GM12801 (cell line): ENCODE results near the gene DLG2.

ENCODE experiments used
- CTCF ChIP-seq: IDR thresholded peaks from one replicate; pipeline ENCODE4 v1.5.1; 2011; ENCODE audit warnings: control low read depth; ENCODE audit not compliant: insufficient read length; ENCODE audit errors: extremely low read depth

The DLG2 gene

DNA sequence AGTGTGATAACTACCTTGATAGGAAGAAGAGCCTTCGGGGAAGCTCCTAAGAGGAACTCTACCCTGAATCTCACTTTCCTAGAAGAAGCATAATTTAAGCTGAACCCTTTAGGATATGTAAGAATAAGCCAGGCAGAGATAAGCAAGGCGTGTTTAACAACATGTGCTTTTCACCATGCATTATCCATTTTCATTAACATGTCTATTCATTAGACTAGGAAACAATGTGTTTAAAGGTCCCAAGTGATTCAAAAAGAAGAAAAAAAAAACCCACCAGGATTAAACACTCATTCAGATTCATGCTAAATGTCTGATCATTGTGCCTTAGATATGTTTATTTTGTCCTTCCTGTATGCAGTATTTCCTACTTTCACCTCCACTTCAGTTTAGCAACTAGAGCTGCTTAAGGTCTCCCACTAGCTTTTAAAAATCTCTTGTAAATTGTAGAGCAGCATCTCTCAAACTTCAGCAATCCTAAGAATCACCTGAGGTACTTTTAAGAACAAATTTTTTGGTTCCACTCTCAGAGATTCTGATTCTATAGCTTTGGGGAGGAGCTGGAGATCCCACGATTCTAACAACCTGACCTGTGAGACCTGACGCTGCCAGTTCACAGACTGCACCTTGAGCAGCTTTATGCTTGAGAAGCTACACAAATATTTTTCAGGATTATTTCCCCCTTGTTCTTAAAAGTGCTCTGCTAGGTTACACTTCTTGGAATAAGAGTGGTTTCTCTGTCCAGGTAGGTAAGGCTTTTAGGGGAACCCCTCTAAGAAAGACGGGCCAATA is 1385.6 kb downstream of the DLG2 start:
- no peak for TF ChIP-seq CTCF

DNA sequence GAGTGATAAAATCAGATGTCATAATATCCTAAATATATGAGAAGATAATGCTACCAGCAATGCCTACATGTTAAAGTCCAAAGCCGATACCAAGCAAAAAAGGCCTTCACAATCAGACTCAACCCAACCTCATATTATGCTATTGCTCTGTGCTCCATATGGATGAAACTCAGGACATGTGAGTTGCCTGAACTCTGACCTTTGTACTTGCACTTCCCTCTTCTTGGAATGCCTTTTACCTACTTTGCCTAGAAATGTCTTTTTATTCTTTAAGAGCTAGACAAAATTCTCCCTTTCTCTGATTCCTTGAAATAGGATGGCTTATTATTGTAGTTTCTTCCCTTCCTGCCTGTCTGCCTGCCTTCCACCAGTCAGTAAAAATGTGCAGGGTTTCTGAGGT is 1386.3 kb downstream of the DLG2 start:
- no peak for TF ChIP-seq CTCF

DNA sequence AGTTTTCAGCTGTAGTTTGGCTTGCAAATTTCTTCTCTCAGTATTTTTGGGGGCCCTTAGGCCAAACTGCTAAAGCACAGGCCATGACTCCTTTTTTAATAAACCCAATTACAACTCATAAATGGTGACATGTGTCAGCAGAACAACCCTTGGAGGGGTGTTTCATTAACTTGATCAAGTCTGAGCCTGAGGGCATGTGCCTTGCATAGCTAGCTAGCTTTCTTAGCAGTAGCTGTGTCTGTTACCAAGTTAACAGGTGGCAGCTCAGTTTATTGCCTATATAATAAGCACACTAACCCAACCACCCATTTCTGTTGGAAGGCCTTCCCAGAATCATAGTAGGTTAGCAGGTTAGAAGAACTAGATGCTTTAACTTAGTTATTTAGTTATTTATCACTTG is 1390.7 kb downstream of the DLG2 start:
- TF ChIP-seq CTCF, result no peak

- no peak for TF ChIP-seq CTCF
These were observed 1392.5 kb downstream of the DLG2 start for GRCh38 chr11:84234462-84235202.

GRCh38 chr11:84234011-84234410 is 1393.1 kb downstream of the DLG2 start:
- TF ChIP-seq CTCF, result no peak

DNA sequence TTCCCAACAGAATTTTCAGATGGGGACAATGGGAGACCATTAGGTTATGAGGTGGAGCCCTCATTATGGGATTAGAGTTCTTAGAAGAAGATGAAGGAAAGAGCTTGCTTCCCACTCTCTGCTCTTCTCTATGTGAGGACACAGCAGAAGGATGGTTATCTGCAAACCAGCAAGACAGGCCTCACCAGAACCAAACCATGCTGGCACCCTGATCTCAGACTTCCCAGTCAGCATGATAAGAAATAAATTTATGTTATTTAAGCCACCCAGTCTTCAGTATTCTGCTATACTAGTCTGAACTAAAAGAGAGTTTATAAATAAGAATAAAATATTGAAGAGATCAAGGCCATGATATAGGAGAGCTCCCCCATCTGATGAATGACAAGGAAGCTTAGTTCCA is 1394.6 kb downstream of the DLG2 start:
- TF ChIP-seq CTCF, result no peak

DNA sequence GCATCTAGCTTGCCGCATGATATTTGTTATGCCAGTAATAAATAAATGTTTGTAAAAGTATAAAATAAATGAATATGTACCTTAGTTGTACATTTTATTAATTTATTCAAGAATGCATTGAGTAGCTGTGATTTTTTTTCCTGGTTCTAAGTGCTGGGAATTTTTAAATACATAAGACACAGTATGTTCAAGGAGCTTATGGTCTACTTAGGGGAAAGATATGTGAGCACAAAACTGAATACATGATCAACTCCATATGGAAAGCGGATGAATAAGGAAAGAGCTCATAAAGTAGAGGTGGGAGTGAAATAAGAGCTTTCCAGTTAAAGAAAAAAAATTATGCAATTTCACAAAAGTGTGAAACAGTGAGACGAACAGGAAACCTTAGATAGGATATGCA is 1396.7 kb downstream of the DLG2 start:
- no peak for TF ChIP-seq CTCF
